ENCODE measurements around the gene HTATSF1. TPM values are rescaled to one million over a fixed set of nuclear protein-coding genes. Genes with fewer than 3 reads are reported as not detected.

HTATSF1 gene, protein sequence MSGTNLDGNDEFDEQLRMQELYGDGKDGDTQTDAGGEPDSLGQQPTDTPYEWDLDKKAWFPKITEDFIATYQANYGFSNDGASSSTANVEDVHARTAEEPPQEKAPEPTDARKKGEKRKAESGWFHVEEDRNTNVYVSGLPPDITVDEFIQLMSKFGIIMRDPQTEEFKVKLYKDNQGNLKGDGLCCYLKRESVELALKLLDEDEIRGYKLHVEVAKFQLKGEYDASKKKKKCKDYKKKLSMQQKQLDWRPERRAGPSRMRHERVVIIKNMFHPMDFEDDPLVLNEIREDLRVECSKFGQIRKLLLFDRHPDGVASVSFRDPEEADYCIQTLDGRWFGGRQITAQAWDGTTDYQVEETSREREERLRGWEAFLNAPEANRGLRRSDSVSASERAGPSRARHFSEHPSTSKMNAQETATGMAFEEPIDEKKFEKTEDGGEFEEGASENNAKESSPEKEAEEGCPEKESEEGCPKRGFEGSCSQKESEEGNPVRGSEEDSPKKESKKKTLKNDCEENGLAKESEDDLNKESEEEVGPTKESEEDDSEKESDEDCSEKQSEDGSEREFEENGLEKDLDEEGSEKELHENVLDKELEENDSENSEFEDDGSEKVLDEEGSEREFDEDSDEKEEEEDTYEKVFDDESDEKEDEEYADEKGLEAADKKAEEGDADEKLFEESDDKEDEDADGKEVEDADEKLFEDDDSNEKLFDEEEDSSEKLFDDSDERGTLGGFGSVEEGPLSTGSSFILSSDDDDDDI
- polyA plus RNA-seq (2013, experiment 1 of 2; ENCODE audit: insufficient read length) = 49.0 TPM
- polyA plus RNA-seq (2013, experiment 2 of 2; ENCODE audit: insufficient read length) = 43.9 TPM

- DNase-seq = no peak
Observed at GRCh38 chrX:136497556-136498052, at the start of gene HTATSF1. Gene HTATSF1, plus strand, starts transcription at chrX:136497592. Its CDS starts 93 bp downstream, at chrX:136497685.

DNA sequence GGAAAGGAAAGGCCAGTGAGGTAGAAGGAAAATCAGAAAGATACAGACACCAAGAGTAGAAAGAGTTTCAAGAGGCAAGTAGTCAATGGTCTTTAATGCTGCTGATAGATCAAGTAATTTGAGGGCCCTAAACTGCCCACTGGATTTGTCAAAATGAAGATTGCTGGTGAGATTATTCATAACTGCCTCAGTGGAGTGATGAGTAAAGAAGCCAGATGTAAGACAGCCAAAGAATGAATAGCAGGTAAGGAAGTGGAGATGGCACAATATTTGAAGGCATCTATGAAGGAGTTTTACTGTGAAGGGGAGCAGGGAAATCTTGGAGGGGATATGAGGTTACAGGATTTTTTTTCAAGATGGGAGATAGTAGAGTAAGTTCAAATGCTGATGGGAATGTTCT, 49.4 kb upstream of the HTATSF1 start:
- DNase-seq = no peak

DNA sequence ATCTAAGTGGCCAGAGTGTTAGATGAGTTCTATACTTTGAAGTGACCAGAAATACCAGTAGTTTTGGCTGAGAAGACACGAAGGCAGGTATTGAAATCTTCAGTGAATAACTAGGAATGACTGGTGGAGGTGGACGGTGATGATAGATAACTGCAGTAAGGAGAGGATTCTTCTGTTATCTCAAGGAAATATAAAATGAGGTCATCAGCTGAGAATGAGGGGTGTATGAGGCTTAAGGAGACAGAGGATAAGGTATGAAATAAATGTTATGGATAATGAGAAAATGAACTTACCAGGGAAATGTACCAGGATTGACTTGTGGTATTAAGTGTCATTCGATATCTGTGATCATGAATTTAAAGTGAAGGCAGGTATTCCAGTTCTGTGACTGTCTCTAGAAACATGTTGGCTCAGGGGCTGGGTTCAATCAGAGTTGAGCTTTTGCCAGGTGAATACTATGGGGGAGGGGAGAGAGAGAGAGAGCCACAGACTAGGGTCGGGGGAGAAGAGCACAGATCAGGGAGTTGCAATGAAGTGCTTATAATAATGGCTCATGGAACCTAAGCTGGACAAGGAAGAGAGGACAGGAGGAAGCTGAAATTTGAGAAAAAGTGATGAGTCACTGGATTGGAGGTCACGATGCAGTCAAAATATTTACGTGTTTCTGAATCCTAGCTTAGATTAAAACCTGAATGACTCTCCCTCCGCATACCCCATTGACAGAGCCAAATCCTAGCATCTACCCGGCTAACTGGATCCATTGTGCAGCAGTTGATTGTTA, 47.2 kb upstream of the HTATSF1 start:
- no peak for DNase-seq

DNA sequence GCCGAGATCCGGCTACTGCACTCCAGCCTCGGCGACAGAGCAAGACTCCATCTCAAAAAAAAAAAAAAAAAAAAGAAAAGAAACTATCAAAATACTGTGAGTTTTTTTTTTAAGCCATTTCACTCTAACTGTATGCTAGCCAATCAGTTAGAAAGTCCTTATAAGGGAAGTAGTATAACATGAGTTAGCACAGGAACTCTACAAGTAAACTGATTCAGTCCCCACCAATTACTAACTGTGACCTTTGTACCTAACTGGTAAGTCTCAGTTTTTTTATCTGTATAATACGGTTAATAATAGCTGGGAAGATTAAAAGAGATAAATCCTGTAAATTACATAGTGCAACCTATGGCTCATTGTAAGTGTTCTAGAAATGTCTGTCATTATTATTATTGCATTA, 44.8 kb upstream of the HTATSF1 start:
- no peak for DNase-seq

- no peak for DNase-seq
Observed at GRCh38 chrX:136453114-136453513, 44.3 kb upstream of the HTATSF1 start.

- DNase-seq = no peak
Observed at GRCh38 chrX:136453771-136454170, 43.6 kb upstream of the HTATSF1 start.

DNA sequence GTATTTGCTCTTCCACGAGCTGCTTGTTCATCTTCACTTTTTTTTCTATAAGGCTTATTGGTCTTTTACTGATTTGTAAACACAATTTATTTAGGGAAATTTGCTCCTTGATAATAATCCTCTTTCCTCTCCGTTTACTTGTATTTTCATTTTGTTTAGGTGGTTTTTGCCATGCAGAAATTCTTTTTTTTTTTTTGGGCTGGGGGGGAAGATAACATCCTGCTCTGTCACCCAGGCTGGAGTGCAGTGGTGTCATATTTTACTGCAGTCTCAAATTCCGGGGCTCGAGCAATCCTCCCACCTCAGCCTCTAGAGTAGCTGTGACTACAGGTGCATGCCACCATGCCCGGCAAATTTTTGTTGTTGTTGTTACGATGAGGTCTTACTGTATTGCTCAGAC, 41.3 kb upstream of the HTATSF1 start:
- DNase-seq = no peak

- DNase-seq = no peak
Observed at GRCh38 chrX:136457303-136457917, 40.0 kb upstream of the HTATSF1 start.

- DNase-seq = no peak
Observed at GRCh38 chrX:136464589-136464988, 32.8 kb upstream of the HTATSF1 start.

DNA sequence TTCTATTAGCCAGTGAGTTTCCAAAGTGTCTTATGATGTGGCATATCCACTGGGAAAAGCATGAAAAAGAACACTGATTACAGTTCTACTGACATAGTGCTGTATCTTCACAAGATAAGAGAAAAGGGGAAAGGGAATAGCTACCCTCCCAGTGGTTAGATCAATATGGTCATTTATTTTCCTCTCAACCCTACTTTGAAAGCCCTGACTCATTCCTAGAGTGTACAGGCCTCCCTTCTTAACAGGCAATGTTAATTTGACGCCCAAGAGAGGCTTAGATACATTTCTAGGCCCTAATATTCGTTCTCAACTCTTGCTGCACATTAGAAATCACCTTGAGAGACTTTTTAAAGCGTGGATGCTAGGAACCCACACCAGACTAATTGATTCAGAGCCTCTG, 30.1 kb upstream of the HTATSF1 start:
- no peak for DNase-seq

- DNase-seq = no peak
Observed at GRCh38 chrX:136468391-136469103, 28.8 kb upstream of the HTATSF1 start.

DNA sequence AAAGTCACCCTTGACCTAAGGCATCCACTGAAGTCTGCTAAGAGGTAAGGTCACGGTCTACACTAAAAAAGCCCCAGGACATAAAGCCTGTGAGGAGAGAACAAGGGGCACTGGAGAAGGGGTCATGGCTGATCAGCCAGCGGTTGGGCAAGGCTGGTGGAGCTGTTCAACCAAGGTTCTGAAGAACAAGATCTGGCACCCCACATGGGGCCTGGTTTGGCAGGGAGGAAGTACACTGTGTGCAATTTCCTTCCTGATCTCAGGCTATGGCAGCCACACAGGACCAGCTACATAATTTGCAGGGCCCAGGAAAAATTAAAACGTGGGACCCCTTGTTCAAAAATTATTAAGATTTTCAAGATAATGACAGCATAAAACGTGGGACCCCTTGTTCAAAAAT, 23.7 kb upstream of the HTATSF1 start:
- DNase-seq = no peak

- no peak for DNase-seq
Observed at GRCh38 chrX:136475236-136475635, 22.2 kb upstream of the HTATSF1 start.

DNA sequence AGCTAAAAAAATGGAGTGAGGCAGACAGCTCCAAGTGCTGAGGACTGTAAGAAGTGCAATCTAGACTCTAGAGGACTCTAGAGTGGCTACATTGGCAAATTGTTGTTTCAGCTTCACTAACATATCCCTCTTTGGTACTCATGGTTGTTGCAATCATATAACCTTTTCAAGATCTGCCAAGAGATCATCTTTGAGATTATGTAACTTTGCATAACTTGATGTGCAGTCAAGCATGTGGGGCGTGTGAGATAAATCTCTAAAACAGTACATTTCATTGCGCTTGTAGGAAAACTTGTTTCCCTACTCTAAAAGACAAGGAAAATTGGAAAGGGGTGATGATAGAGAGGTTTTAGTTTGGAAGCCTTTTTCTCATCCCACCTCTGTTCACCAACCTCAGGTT, 20.9 kb upstream of the HTATSF1 start:
- no peak for DNase-seq

DNA sequence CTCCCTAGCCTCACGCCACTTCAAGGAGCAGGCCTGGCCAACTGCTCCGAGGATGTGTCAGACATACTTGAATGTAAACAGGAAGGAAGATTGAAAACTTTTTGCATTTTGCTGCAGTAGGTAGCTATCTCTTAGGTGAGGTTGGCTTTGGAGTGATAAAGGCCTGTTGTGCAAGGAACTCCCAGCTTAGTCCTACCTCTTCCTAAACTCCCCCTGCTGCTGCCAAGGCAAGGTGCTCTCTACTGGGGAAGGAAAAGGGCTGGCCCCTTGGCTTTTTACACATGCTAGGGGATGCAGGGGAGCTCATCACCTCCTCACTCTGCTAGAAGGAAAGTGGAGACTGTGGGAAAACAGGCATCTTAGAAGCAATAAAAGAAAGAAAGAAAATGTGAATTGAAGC, 20.4 kb upstream of the HTATSF1 start:
- no peak for DNase-seq

- DNase-seq = no peak
Observed at GRCh38 chrX:136480383-136480782, 17.0 kb upstream of the HTATSF1 start.

- DNase-seq = no peak
Observed at GRCh38 chrX:136487647-136488046, 9.7 kb upstream of the HTATSF1 start, which contains the start of gene BRS3. Gene BRS3, plus strand, starts transcription at chrX:136487947. Its CDS starts 168 bp downstream, at chrX:136488115.

DNA sequence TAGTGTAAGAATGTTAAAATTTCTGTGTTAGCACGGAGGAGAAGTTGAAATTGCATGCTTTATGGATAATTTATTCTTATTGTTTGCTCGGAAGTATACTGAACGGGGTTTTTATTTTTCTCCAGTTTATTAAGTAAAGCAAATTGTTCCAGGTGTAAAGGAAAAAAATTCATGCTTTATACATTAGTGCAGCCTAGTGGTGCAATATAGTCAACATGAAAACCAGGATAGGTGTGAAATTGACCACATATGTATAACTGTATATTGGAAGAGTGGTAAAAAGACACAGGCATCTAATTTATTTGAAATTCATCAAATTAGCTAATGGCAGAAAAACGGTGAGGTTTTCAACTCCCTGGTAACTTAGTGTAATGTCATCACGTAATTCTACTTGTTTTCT, 8.7 kb upstream of the HTATSF1 start:
- DNase-seq = no peak

DNA sequence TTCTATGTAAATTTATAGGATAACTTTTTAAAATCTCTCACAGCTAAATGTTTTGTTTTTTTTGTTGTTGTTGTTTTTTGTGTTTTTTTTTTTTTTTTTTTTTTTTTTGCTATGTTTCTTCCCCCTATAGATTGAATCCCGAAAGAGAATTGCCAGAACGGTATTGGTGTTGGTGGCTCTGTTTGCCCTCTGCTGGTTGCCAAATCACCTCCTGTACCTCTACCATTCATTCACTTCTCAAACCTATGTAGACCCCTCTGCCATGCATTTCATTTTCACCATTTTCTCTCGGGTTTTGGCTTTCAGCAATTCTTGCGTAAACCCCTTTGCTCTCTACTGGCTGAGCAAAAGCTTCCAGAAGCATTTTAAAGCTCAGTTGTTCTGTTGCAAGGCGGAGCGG, 5.6 kb upstream of the HTATSF1 start:
- DNase-seq = no peak

GRCh38 chrX:136493011-136493410, 4.4 kb upstream of the HTATSF1 start:
- no peak for DNase-seq

DNA sequence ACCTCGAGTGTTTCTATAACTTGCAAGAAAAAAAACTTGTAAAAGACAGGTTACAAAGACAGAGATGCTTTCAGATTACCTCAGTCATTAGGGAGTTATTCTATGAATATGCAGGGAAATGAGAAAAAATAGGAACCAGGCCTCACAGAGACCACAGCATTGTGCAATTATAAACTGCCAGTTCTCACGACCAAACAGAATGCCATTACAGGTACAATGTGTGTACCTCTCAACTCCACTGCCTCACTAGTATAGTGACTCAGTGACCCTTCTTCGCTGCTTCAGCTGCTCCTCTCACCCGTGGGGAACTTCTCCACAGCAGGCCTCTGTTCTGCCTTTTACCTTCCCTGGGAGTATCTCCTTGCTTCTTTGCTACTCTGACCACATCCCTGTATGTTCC, 2.3 kb upstream of the HTATSF1 start:
- DNase-seq = no peak
